H9 (cell line): Measurements from ENCODE around the gene PCBD2. TPM values are rescaled to one million over a fixed set of nuclear protein-coding genes. Genes with fewer than 3 reads are reported as not detected.

Source experiments
- DNase-seq: peaks from one replicate; pipeline ENCODE4 v3.0.0-alpha.2; 2017
- H2AFZ ChIP-seq: one replicate; pipeline ENCODE4 v1.6.1; 2013; ENCODE audit warnings: mild to moderate bottlenecking, low read length, control low read depth, moderate library complexity
- H2AK5ac ChIP-seq: 2 replicates; pipeline ENCODE4 v1.6.1; 2013; ENCODE audit warnings: low read length, control low read depth, mixed read lengths; ENCODE audit not compliant: insufficient read length
- H2BK120ac ChIP-seq: one replicate; pipeline ENCODE4 v1.6.1; 2013; ENCODE audit warnings: low read depth, mild to moderate bottlenecking, low read length, control low read depth, inconsistent platforms; ENCODE audit not compliant: poor library complexity, severe bottlenecking
- H2BK12ac ChIP-seq: 2 replicates; pipeline ENCODE4 v1.6.1; 2013; ENCODE audit warnings: low read length, control low read depth, mixed read lengths, low read depth; ENCODE audit not compliant: insufficient read length
- H2BK15ac ChIP-seq: 2 replicates; pipeline ENCODE4 v1.6.1; 2013; ENCODE audit warnings: low read depth, low read length, control low read depth
- H2BK20ac ChIP-seq: one replicate; pipeline ENCODE4 v1.6.1; 2013; ENCODE audit warnings: low read depth, mild to moderate bottlenecking, low read length, control low read depth, inconsistent platforms; ENCODE audit not compliant: poor library complexity, severe bottlenecking
- H2BK5ac ChIP-seq: 2 replicates; pipeline ENCODE4 v1.6.1; 2013; ENCODE audit warnings: low read length, control low read depth, mixed read lengths; ENCODE audit not compliant: insufficient read length
- H3K14ac ChIP-seq: 2 replicates; pipeline ENCODE4 v1.6.1; 2013; ENCODE audit warnings: low read length, control low read depth; ENCODE audit not compliant: insufficient read depth
- H3K18ac ChIP-seq: 2 replicates; pipeline ENCODE4 v1.6.1; 2013; ENCODE audit warnings: low read depth, mild to moderate bottlenecking, mixed read lengths, low read length, control low read depth; ENCODE audit not compliant: insufficient read length
- H3K23ac ChIP-seq: 2 replicates; pipeline ENCODE4 v1.6.1; 2013; ENCODE audit warnings: low read length, control low read depth, mixed read lengths, low read depth; ENCODE audit not compliant: insufficient read length
- H3K23me2 ChIP-seq: 2 replicates; pipeline ENCODE4 v1.6.1; 2013; ENCODE audit warnings: low read depth, mild to moderate bottlenecking, mixed read lengths, low read length, control low read depth; ENCODE audit not compliant: insufficient read length, poor library complexity, severe bottlenecking
- H3K27ac ChIP-seq: 2 replicates; pipeline ENCODE4 v1.5.1; 2013; ENCODE audit warnings: low read length, control low read depth, mixed read lengths, low read depth; ENCODE audit not compliant: insufficient read length
- H3K27me3 ChIP-seq: 2 replicates; pipeline ENCODE4 v1.6.1; 2013; ENCODE audit warnings: low read length, control low read depth, inconsistent platforms; ENCODE audit not compliant: insufficient read depth
- H3K4ac ChIP-seq: 2 replicates; pipeline ENCODE4 v1.6.1; 2013; ENCODE audit warnings: low read depth, mild to moderate bottlenecking, control low read depth, inconsistent platforms, low read length, moderate library complexity
- H3K4me1 ChIP-seq: 2 replicates; pipeline ENCODE4 v1.6.1; 2013; ENCODE audit warnings: low read length, control low read depth, inconsistent platforms; ENCODE audit not compliant: insufficient read depth
- H3K4me2 ChIP-seq: 2 replicates; pipeline ENCODE4 v1.6.1; 2013; ENCODE audit warnings: low read length, control low read depth, mixed read lengths; ENCODE audit not compliant: insufficient read length, insufficient read depth
- H3K56ac ChIP-seq: 2 replicates; pipeline ENCODE4 v1.6.1; 2013; ENCODE audit warnings: low read depth, mild to moderate bottlenecking, mixed read lengths, low read length, control low read depth; ENCODE audit not compliant: insufficient read length
- H3K79me1 ChIP-seq: 2 replicates; pipeline ENCODE4 v1.6.1; 2013; ENCODE audit warnings: low read depth, mild to moderate bottlenecking, moderate library complexity, low read length, control low read depth, inconsistent platforms; ENCODE audit not compliant: insufficient read depth, poor library complexity, severe bottlenecking
- H3K79me2 ChIP-seq: 2 replicates; pipeline ENCODE4 v1.6.1; 2013; ENCODE audit warnings: low read length, control low read depth, inconsistent platforms; ENCODE audit not compliant: insufficient read depth
- H3K9ac ChIP-seq: 2 replicates; pipeline ENCODE4 v1.6.1; 2013; ENCODE audit warnings: low read length, control low read depth, mixed read lengths; ENCODE audit not compliant: insufficient read length; ENCODE audit errors: extremely low read depth
- H3K9me3 ChIP-seq: one replicate; pipeline ENCODE4 v1.6.1; 2013; ENCODE audit warnings: low read depth, low read length, inconsistent platforms; ENCODE audit not compliant: control insufficient read depth
- H3T11ph ChIP-seq: one replicate; pipeline ENCODE4 v1.6.1; 2013; ENCODE audit warnings: mild to moderate bottlenecking, low read length, control low read depth, inconsistent platforms
- H4K20me1 ChIP-seq: one replicate; pipeline ENCODE4 v1.6.1; 2013; ENCODE audit not compliant: control insufficient read depth, insufficient read length, insufficient read depth
- H4K5ac ChIP-seq: 2 replicates; pipeline ENCODE4 v1.6.1; 2013; ENCODE audit warnings: low read depth, mild to moderate bottlenecking, mixed read lengths, low read length, control low read depth; ENCODE audit not compliant: insufficient read length
- H4K8ac ChIP-seq: replicated peaks from 2 replicates; pipeline ENCODE4 v1.6.1; 2013; ENCODE audit warnings: low read length, control low read depth, mixed read lengths, low read depth; ENCODE audit not compliant: insufficient read length
- H4K91ac ChIP-seq: 2 replicates; pipeline ENCODE4 v1.6.1; 2013; ENCODE audit warnings: low read depth, mild to moderate bottlenecking, moderate library complexity, mixed read lengths, low read length, control low read depth; ENCODE audit not compliant: insufficient read length
- H3K27ac Mint-ChIP-seq, 3 experiments: 2 replicates in 2 of 3; 3 replicates in 1 of 3; pipeline ENCODE4 v1.8.0; 2020 to 2021; ENCODE audit warnings: mixed read lengths in 3 of 3, mild to moderate bottlenecking in 1 of 3, moderate library complexity in 1 of 3
- H3K27me3 Mint-ChIP-seq: 2 replicates; pipeline ENCODE4 v1.8.0; 2021; ENCODE audit warnings: low read depth, mild to moderate bottlenecking, moderate library complexity, mixed read lengths
- H3K36me3 Mint-ChIP-seq, 3 experiments: 2 replicates in 2 of 3; 3 replicates in 1 of 3; pipeline ENCODE4 v1.8.0; 2020 to 2021; ENCODE audit warnings: low read depth in 3 of 3, mixed read lengths in 3 of 3; ENCODE audit not compliant: insufficient read depth in 1 of 3
- H3K4me1 Mint-ChIP-seq, 2 experiments: 2 replicates each; pipeline ENCODE4 v1.8.0; 2020; ENCODE audit warnings: mixed read lengths in 2 of 2
- H3K4me3 Mint-ChIP-seq, 2 experiments: 2 replicates in 1 of 2; 3 replicates in 1 of 2; pipeline ENCODE4 v1.8.0; 2020 to 2021; ENCODE audit warnings: mild to moderate bottlenecking in 2 of 2, mixed read lengths in 2 of 2, moderate library complexity in 1 of 2
- H3K9me3 Mint-ChIP-seq, 2 experiments: 2 replicates in 1 of 2; 3 replicates in 1 of 2; pipeline ENCODE4 v1.8.0; 2020; ENCODE audit warnings: mild to moderate bottlenecking in 2 of 2, mixed read lengths in 2 of 2, moderate library complexity in 1 of 2
- CTCF ChIP-seq: fragments of 200-600 bp; sonication (generic); conservative IDR thresholded peaks from 3 replicates; pipeline ENCODE4 v1.8.0; 2021; ENCODE audit warnings: antibody characterized with exemption, mild to moderate bottlenecking
- WGBS: extraction: QIAGEN DNeasy Blood & Tissue Kit; methylation state at CpG from one replicate; pipeline ENCODE4 v1.1.7; 2013; ENCODE audit warnings: missing lambda C conversion rate, low lambda C conversion rate, mixed read lengths; ENCODE audit not compliant: insufficient read length; ENCODE audit errors: extremely low coverage; 5-methylcytosine and 5-hydroxymethylcytosine counted together
- total RNA-seq: library from RNA; stranded (reverse); gene quantifications from 2 replicates; pipeline ENCODE4 v1.2.1, GENCODE V29; 2021

PCBD2 gene
- total RNA-seq, 1 experiment from 2014 or later = 11.9 TPM

GRCh38 chr5:134887593-134888159 is 17.3 kb upstream of the PCBD2 start:
- Histone ChIP-seq H3K14ac (no peak overlapping the region), H3K9ac (no peak overlapping the region), H3K56ac (no peak overlapping the region), H3K4ac (no peak overlapping the region), H4K20me1 (no peaks in the 10 kb centered on the region), H3K79me2 (no peaks in the 10 kb centered on the region), H4K91ac (no peak overlapping the region), H3K18ac (no peak overlapping the region), H2AFZ (no peak overlapping the region), H3K23ac (no peak overlapping the region), H2BK5ac (no peak overlapping the region), H2BK15ac (no peak overlapping the region), H3T11ph (no peak overlapping the region), H3K27ac (no peak overlapping the region), H3K23me2 (no peaks in the 10 kb centered on the region), H3K4me2 (no peak overlapping the region), H2BK12ac (no peak overlapping the region), H4K5ac (no peak overlapping the region), H3K27me3 (no peaks in the 10 kb centered on the region), H3K4me1 (no peaks in the 10 kb centered on the region), H2AK5ac (no peak overlapping the region), H2BK120ac (no peak overlapping the region), H2BK20ac (no peak overlapping the region), H3K79me1 (no peaks in the 10 kb centered on the region), H3K9me3 (no peaks in the 10 kb centered on the region), H4K8ac (no peak overlapping the region)
- H3K27ac Mint-ChIP-seq = peak overlapping the region in 1 of 3 experiments; percentile 29; a peak in 3 of 7 replicates
- H3K36me3 Mint-ChIP-seq = peaks cover 9 to 16% (median 13%) of the 10 kb centered on the region in 3 experiments; a peak in 6 of 7 replicates
- peaks cover 0 to 2% of the 10 kb centered on the region in 2 experiments; a peak in 3 of 5 replicates for H3K9me3 Mint-ChIP-seq
- 0 out of 3 replicates have a peak, but pooled peaks have one; percentile 16 for TF ChIP-seq CTCF
- H3K27me3 Mint-ChIP-seq = no peaks in the 10 kb centered on the region
- DNase-seq = peak; percentile 45
- WGBS = no CpG with 5 or more reads among the region's 14 CpGs
- no peak overlapping the region for H3K4me3 Mint-ChIP-seq
- H3K4me1 Mint-ChIP-seq = peaks cover 0 to 6% of the 10 kb centered on the region in 2 experiments; a peak in 2 of 4 replicates
